MM.1S (cell line): ENCODE results near the gene SYNRG.

Experiments
- CTCF ChIP-seq: fragments of 300-600 bp; sonication (generic); IDR thresholded peaks from 2 replicates; pipeline ENCODE4 v1.5.1; 2016; ENCODE audit warnings: antibody characterized with exemption, low read length, mixed read lengths
- EZH2 ChIP-seq: fragments of 300-600 bp; sonication (generic); optimal IDR thresholded peaks from 2 replicates; pipeline ENCODE3; 2017; ENCODE audit warnings: low read depth, mild to moderate bottlenecking, antibody characterized with exemption, low read length, mixed read lengths
- EZH2phosphoT487 ChIP-seq: fragments of 300-600 bp; sonication (generic); IDR thresholded peaks from 2 replicates; pipeline ENCODE4 v1.6.1; 2018; ENCODE audit warnings: antibody characterized with exemption, low read length

DNA sequence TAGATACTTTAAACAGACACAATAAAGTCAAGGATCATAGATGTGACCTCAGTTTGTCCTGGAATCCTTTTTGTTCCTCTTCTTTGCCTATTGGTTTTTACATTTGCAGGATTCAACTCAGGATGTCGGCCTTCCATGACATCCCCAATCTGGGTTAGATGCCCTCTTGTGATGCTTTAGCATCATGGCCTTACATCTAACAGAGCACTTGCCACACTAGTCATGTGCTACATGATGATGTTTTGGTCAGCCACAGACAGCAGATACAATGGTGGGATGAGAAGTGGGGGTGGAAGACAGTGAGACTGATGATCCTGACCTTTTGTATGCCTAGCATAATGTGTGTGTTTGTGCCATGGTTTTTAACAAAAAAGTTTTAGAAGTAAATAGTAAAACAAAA, 1.8 kb upstream of the SYNRG start:
- TF ChIP-seq CTCF: no peak
- TF ChIP-seq EZH2: no peak
- TF ChIP-seq EZH2phosphoT487: no peak
